ENCODE measurements around the gene EMD.
A peak's percentile ranks its signal among the peaks of the same experiment; 100 is the strongest.
"Not testable (repeated sequence)": the region's sequence is repeated elsewhere in the genome, so short reads cannot be mapped to it uniquely, and the experiment has no call there.

Gene EMD

DNA sequence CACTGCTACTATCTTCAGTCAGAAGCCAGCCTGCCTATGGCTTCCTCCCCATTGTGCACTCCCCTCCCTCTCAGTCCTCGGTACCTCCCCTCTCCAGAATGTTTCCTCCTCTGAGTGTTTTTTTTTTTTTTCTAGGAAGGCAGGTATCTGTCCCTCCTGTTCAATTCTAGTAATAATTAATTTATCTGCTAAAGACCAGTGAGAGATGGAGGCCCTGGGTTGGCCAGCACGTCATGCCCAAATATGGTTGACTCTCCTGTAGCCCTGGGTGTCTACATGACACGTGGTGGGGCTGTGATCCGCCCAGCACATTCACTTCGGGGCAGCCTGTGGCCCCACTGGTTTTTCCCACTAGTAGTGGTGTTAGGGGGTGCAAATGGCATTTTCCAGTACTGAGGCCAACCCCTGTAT, 6.5 kb upstream of the EMD start:
- no peak for DNase-seq

DNA sequence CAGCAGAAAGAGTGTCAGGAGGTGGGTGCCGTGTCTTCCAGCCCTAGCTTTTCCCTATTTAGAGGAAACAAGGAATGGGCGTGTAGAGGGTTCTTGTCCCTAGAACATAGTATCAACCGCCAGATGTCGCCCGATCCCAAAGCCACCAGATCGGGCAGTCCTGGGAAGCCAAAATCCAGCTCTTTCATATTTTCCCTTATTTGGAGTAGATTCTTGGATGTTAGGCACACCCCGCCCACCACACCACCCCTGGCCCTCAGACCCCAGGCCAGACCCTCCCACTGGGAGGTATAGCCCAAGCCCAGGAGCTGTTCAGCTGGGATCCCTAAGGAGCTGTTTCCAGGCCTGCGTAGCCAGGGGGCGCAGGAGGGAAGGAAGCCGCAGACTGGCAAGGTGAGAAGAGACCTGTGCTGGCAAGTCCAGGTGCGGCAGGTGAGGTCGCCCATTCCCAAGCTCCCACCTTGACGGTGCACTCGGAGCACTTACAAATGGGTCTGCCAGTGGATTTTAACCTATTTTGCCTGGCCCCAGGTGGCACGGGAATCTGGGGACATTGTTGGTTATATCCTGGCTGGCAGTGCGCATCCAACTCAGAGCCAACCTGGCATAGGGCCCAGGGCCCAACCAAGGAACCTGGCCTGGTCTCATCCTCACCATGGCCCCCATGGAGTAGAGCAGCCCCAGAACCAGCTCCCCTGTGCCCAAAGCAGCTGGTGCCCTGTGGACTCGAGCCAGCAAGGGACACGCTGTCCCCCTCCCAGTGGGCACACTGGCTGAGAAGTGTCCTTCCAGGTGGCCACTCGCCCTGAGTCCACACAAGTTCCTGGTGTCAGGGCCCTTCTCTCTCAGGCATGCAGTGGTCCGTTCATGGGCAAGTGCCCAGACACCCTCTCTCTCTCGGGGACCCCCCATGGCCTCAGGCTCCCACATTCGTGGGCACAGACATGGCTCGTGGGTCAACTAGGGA, 5.5 kb upstream of the EMD start:
- DNase-seq = no peak

DNA sequence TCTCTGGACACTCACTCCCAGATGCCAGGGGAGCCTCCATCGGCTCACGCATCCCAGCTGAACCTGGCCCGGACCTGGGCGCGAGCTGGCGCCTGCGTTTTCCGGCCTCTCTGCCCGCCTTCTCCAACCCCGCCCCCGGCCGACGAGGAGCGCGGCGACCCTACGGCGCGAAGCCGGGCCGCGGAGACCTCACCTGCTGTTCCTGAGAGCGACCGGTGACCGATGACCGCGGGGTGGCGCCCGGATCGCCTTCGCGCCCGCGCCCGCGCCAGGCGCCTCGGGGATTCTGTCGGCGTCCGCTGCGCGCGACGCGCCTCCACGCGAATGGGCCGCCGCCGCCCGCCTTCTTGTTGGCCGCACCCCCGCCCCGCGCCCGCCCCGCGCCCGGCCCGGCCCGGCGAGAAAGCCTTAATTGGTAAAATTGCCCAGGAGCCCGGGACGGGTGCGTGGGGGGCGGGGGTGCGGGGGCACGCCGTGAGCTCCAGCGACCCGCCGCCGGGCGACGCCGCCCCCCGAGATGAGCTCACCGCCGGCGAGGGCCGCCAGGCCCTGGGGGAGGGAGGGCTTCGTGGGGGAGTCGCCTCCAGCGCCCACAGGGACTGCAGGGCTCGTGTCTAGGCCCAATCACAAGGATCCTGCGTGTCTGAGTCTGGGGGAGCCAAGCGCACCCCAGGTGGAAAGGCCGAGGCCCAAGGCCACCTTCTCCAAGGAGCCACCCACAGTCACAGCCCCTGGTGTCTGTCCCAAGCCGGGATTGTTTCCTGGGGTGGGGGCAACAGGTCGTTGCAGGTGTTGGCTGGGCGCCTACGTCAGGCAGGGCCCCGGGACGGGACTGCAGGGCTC, 4.6 kb upstream of the EMD start, which contains the start of gene FLNA:
FLNA (minus strand) TSS at position 322 of the 843 bp plus-strand sequence. CDS start 3,389 bp downstream, outside the sequence.
- DNase-seq = peak in 1 of 2 experiments; percentile 30

- DNase-seq = no peak
Measured at GRCh38 chrX:154375156-154375504, 4.0 kb upstream of the EMD start.

DNA sequence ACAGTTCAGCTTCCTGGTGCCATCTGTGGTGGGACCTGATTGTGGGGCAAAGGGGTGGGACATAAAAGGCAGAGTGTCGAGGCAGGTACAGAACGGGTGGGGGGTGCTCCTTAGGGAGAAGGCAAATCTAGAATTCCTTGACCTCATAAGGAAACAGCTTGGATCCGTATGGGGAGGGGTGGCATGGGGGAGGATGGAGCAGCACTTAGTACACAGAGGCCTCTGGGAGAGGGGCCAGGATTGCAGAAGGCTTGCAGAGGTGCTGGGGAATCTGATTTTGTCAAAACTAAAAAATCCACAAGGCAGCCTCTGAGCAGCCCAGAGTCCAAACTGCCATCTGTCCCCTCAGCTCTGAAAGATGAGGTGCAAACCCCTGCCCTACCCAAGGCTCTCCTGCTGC, 2.3 kb upstream of the EMD start:
- no peak for DNase-seq

GRCh38 chrX:154378059-154378798, 866 bp upstream of the EMD start:
- DNase-seq = peak in 1 of 2 experiments; percentile 26

- DNase-seq = no peak
Measured at GRCh38 chrX:154379569-154379951, 465 bp downstream of the EMD start.

DNA sequence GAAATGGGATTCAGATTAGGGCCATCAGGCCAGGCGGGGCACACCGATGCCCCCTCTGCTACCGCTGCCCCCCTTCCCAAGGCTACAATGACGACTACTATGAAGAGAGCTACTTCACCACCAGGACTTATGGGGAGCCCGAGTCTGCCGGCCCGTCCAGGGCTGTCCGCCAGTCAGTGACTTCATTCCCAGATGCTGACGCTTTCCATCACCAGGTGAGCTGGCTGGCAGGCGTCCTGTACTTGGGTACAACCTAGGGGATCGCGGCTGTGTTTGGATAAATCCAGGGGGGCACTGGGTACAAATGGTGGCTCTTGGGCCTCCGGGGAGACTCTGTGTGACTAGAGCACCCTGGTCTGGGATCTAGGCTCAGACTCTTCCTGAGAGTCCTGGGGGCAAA, 1.1 kb downstream of the EMD start:
- no peak for DNase-seq

DNA sequence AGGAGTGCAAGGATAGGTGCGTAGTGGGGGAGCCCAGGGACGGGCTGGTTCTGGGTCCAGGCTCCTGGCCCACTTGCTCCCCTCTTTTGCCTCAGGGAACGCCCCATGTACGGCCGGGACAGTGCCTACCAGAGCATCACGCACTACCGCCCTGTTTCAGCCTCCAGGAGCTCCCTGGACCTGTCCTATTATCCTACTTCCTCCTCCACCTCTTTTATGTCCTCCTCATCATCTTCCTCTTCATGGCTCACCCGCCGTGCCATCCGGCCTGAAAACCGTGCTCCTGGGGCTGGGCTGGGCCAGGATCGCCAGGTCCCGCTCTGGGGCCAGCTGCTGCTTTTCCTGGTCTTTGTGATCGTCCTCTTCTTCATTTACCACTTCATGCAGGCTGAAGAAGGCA, 1.7 kb downstream of the EMD start:
- DNase-seq = no peak

DNA sequence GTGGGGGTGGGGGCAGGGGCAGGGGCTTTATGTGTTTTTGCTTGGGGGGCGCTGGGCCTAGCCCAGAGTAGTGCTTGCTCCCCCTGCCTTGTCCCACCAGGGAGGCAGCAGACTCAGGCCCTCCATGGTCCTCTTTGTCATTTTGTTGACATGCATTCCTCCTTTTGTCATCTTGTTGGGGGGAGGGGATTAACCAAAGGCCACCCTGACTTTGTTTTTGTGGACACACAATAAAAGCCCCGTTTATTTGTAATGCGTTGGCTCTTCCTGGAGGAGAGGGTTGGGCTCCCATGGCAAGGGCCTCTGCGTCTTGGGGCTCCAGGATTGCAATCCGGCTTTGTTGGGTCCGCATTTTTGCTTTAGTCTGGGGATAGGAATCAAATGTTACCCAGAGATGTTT, 2.2 kb downstream of the EMD start:
- DNase-seq = no peak

GRCh38 chrX:154382483-154383069, 3.5 kb downstream of the EMD start:
- no peak for DNase-seq

DNA sequence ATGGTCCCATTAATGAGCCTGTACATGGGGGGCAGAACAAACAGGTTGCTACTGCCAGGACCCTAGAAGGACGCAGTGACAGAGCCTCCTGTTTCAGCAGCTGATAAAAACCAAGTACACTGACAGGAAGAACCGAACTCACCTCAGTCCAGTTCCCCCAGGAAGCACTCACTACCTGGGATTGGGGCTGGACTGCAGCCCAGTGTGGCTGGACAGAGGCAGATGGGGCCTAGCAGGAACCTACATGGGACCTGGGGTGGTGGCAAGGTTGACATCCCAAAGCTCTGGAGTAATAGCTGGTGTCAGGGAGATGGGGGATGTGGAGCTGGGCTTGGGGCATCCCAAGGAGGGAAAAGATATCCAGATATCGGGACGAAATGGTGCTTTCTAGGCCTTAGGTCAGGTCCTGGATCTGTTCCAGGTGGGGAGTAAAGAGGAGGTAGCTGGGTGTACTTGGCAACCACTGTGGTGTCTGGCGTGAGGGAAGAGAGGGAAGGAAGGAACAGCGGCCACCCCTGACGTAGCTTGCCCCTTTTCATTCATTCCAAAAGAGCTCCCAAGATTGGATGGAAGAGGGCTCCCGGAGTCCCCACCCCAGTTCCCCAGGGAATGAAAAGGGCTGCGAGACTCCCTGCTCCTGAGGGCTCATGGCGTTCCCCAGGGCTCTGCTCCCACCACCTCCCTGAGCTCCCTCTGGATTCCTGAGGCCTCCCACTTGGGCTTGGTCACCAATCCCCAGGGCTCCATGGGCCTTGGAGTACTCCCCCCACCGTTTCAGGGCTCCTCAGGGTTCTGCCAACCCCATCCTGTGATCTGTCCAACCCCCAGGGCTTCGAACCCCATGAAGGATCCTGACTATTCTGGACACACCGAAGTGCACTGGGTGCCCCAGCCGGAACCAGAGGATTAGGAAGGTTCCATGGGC, 4.5 kb downstream of the EMD start:
- DNase-seq = no peak

DNA sequence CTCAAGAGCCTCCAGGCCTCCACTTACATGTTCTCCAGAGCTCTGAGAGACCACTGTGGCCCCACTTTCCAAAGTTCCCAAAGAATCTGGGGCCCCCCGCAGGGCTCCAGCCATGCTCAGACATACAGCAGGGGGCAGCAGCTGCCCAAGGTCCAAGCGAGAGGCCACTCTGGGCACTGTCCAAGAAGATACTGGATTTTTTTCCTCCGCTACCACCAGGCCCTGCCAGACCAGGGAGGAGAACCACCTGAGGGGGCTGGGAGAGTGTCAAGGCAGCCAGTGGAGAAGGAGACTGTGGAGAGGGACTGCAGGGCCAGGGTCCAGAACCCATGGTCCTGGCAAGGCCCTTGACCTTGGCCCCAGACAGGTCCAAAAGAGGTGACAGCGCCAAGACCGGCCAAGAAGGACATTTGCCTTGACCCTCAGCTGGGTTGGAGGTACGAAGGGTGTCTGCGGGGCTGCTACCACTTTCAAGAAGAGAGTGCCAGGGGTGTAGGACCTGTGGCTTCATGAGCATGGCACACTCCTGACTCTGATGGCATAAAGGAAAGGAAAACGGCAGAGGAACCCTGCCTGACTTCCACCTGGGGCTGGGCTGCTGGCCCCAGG, 5.3 kb downstream of the EMD start:
- DNase-seq = no peak

DNA sequence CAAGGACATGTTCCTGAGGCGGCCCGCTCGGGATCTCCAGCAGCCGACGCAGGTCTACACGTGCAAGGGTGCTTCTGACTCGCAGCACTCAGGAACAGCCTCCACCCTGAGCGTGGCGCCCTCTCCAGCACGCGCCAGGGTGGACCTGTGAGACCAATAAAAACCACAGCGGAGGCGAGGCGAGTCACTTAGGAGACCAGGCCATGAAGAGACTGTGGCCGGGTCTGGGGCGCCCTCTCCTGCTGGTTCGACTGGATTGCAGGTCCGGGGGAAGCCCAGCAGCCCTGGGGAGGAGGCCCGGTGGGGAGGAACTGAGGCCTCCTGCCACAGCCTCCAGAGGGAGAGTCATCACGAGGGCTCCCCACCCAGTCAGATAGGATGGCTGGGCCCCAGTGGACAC, 9.0 kb downstream of the EMD start:
- DNase-seq = not testable (repeated sequence)

DNA sequence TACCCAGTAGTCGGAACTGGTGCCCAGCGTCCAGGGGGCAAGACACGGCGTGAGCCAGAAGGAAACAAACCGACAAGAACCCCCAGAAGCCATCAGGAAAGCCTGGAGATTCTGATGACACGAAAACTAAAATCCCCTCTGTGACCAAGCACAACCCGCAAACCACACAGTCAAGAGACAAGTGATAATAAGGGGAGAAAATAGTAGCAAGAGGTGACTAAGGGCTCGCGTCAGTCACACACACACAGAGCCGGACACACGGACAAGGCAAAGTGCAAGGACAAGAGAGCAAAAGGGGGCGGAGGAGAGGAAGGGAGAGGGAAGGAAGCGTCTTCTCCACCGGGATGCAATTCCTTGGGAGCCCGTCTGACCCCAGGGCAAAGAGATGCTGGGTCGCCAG, 9.6 kb downstream of the EMD start:
- DNase-seq = not testable (repeated sequence)

DNA sequence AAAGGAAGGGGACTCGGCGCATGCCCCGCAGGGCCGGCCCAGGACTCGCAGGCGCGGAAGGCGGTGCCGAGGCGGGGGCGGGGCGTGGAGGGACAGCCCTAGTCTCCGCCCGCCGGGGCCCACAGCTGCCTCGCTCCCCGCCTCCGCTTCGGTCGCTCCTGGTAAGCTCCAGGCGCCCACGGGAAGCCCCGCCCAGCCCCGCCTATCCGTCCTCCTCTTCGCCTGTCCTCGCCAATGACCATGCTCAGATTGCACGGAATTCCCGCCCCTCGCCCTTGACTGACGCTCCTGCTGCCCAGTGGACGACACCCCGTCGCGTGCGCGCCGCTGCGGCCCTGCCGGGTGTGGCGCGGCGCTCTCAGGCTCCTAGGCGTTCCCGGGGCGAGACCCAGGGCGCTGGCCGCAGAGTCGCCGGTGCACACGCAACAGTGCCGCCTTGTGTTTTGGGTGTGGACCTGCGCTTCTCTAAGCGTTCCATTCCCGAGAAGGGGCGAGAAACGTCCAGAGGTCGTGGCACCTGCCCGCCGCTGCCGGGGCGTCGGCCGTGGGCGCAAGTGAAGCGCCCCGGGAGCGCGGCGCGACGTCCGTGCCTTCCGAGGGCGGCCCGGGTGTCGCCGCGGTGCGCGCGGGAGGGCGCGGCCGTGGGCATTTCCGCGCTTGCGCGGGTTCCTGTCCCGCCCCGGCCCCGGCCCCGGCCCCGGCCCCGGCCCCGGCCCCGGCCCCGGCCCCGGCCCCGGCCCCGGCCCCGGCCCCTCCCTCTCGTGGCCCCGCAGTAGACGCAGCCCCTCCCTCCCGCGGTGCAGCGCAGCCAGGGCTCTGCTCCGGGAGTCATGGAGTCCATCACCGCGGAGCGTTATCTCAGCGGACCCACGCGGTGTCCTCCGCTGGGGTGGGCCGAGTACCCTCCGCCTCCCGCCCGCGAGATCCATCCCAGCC, 11.0 kb downstream of the EMD start:
- not testable (repeated sequence) for DNase-seq

DNA sequence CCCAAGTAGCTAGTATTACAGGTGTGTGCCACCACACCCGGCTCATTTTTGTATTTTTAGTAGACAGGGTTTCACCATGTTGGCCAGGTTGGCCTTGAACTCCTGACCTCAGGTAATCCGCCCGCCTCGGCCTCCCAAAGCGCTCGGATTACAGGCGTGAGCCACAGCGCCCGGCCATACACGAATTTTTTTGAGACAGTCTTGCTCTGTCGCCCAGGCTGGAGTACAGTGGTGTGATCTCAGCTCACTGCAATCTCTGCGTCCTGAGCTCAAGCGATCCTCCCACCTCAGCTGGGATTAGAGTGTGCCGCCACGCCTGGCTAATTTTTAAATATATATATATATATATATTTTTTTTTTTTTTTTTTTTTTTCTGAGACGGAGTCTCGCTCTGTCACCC, 17.3 kb downstream of the EMD start:
- DNase-seq = not testable (repeated sequence)

DNA sequence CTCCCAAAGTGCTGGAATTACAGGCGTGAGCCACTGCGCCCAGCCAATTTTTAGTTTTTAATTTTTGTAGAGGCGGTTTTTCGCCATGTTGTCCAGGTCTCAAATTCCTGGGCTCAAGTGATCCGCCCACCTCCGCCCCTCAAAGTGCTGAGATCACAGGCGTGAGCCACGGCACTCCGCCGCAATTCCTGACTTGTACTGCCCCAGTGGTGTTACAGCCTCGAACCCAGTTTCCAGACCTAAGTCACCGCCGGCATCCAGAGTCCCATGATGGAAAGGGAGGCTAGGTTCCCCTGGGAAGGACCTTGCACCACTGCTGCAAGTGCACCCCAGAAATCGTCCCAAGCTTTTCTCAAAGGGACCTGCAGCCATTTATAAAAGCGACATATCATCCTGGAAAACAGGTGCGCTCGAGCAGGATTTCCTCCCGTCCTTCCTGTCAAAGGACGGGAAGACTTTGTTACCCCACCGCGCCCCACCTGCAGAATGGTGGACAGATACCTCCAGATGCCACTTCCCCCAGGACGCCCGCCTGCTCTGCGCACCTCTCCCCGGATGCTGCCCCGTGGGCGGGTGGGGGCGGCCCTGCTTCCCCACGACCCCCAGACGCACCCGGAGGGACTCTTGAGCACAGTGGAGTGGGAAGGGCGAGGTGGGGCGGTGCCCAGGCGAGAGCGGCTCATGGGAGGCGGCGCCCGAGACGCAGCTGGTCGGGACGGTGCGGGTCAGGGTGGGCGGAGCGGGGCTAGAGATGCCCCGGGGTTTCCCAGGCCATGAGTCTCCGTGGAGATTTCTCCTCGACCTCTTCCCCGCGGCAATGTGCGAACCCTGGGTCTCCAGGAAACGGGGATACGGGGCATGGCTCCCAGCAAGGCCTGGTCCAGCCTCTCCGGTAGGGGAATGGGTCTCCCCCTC, 18.1 kb downstream of the EMD start:
- peak; percentile 66 to 68 for DNase-seq

Data from stimulated activated CD4-positive, alpha-beta T cell treated with anti-CD3 and anti-CD28 coated beads, Interleukin-4, amount 100 ng/mL, for 4 hours (primary cell).